GDM1 (cell line): ENCODE measurements around the gene PIK3CG.
"Not testable (repeated sequence)": the region's sequence is repeated elsewhere in the genome, so short reads cannot be mapped to it uniquely, and the experiment has no call there.

Experiments
- DNase-seq: peaks from one replicate; lab custom pipeline; 2025; lab: John Stamatoyannopoulos, UW

PIK3CG gene

DNA sequence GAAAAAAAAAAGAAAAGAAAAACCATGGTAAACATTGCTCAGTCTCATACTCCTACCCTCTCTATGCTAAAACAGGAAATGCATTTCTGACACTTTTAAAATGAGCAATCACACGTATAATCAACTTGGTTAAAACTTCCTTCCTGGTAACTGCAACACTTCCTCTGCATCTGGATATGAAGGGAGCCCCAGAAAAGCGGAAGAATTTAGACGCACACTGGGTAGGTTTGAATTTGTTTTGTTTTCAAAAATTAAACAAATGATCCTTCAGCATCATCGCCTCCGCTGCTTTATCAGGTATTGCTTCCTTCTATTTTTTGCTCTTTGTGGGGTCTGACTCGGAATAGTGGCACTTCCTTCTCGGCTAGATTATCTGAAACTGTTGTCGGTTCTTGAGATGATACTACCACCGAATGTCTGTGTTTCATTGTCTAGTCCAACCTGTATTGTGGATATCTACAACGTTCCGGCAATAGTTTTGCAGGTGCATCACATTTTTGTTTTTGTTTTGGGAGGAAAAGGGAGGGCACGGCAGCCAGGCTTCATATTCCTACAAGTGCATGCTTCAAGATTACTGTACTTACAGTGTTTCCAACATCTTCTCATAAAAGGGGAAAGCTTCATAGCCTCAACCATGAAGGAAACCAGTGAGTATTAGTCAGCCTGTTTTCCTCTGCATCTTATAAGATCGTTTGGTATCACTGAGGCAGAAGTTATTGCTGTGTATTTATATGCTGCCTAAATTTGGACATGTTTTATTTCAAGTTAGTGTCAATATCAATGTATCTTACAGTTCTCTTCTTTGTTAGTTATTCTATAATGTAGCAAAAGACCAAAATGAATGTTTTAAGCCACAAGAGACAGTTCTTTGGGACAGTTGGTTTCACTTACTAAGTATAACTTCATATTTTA lies at the start of gene PIK3CG:
Gene PIK3CG (plus strand): TSS at position 153 of the 912 bp plus-strand sequence. CDS start 2,280 bp downstream, outside the sequence.
- DNase-seq = peak; percentile 73

DNA sequence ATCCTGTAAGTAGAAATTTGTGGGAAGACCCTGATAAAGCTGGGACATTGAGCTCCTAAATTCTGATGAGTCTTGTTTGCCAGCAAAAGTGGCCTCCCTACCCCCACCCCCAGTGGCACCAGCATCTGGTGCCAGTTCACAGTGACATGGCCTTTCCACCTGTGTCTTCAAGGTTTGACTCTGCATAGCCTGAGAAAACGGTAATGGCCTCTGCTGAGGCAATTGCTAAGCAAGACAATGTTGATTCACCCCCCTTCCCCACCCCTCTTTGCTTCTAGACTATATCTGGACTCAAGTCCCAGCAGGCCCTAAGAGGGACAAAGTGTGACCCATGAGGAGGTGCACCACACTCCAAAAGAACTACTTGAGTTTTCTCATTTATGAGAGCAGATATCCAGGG lies 48.0 kb upstream of the PIK3CG start:
- DNase-seq = no peak

- DNase-seq = no peak
Measured at GRCh38 chr7:106818736-106819135, 46.3 kb upstream of the PIK3CG start.

GRCh38 chr7:106819546-106819945 lies 45.5 kb upstream of the PIK3CG start:
- DNase-seq = no peak

GRCh38 chr7:106820321-106821217 lies 44.5 kb upstream of the PIK3CG start:
- no peak for DNase-seq

- no peak for DNase-seq
Measured at GRCh38 chr7:106823631-106824030, 41.5 kb upstream of the PIK3CG start.

DNA sequence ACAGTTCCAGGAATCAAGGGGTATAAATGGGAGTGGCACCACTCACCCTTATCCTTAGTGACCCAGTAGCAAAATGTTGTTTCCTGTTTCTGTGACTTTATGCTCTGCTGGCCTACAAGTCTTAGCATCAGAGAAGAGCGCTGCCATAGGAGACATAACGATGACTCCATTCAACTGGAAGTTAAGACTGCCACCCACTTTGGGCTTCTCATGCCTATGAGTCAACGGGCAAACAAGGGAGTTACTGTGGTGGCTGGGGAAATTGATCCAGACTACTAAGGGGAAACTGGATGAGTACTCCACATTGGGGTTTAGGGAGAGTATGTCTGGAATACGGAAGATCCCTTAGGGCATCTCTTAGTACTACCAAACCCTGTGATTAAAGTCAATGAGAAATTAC lies 40.6 kb upstream of the PIK3CG start:
- no peak for DNase-seq

DNA sequence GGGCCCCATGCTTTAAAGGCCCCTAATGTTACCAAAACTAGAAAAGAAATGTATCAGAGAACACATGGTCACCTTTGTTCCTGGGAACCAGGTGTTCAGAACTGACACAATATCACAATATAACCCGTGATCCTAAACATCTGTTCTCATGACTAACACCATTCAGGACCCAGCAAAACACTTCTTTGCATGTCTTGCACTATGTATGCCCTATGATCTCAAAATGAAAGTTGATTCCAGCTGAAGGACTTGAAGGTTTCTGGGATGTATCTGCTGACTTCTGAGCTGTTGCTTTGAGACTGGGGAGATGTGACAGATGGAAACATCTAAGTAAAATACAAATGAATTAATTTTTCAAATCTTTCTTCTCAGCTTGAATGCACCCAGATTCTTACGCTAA lies 37.5 kb upstream of the PIK3CG start:
- DNase-seq = no peak

- no peak for DNase-seq
Measured at GRCh38 chr7:106829496-106829895, 35.6 kb upstream of the PIK3CG start.

DNA sequence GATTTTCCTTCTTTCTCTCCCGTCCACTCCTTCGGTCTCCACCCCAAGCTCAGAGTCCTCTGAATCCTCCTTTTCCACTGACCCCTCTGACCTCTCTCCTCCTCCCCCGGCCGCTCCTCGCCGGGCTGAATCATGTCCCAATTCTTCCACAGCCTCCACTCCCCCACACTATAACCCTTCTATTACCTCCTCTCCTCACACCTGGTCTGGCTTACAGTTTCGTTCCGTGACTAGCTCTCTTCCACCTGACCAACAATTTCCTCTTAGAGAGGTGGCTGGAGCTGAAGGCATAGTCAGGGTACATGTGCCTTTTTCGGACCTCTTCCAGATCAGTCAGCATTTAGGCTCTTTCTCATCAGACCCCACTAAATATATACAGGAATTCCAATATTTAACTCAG lies 34.2 kb upstream of the PIK3CG start:
- not testable (repeated sequence) for DNase-seq

GRCh38 chr7:106836816-106837215 lies 28.3 kb upstream of the PIK3CG start:
- DNase-seq = no peak

- DNase-seq = no peak
Measured at GRCh38 chr7:106839511-106839910, 25.6 kb upstream of the PIK3CG start.

- DNase-seq = no peak
Measured at GRCh38 chr7:106840342-106840741, 24.7 kb upstream of the PIK3CG start.

- DNase-seq = no peak
Measured at GRCh38 chr7:106841896-106842390, 23.1 kb upstream of the PIK3CG start.

DNA sequence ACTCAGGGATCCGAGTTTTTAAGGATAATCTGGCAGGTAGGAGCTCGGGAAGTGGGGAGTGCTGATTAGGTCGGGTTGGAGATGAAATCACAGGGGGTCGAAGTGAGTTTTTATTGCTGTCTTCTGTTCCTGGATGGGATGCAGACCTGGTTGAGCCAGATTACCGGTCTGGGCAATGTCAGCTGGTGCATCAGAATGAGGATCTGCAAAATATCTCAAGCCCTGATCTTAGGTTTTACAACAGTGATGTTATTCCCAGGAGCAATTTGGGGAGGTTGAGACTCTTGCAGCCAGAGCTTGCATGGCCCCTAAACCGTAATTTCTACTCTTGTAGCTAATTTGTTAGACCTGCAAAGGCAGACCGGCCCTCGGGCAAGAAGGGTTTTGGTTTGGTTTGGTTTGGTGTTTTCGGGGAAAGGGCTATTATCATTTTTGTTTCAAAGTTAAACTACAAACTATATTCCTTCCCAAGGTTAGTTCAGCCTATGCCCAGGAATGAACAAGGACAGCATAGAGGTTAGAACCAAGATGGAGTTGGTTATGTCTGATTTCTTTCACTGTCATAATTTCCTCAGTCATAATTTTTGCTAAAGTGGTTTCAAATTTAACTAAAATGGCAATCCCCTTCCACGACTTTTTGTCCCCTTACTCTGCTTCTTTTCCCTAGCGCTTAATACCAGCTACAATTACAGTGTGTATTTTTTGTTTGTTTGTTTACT lies 20.6 kb upstream of the PIK3CG start:
- no peak for DNase-seq

- DNase-seq = no peak
Measured at GRCh38 chr7:106848049-106848448, 17.0 kb upstream of the PIK3CG start.

DNA sequence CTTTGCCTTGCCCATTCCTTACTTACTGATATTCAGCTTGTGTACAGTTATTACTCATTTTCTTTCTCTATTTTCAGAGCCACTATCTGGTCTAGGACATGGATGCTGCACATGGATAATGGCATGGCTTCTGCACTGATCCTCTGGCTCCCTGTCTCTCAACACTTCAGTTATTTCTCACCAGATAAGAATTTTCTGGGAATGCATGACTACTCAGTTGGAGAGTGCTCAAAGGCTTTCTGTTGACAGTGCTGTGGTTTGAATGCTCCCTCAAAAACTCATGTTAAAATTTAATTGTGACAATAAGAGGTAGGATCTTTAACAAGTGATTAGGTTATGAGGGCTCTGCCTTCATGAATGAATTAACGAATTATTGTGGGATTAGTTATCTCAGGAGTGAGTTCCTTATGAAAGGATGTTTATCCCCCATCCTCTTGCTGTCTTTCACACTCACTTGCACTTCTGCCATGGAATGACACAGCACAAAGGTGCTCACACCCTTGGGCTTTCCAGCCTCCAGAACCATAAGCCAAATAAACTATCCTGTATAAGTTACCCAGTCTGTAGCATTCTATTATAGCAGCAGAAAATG lies 16.1 kb upstream of the PIK3CG start:
- no peak for DNase-seq

GRCh38 chr7:106851632-106852031 lies 13.4 kb upstream of the PIK3CG start:
- DNase-seq = not testable (repeated sequence)

GRCh38 chr7:106853250-106853908 lies 11.7 kb upstream of the PIK3CG start:
- DNase-seq = no peak

- no peak for DNase-seq
Measured at GRCh38 chr7:106855540-106856132, 9.4 kb upstream of the PIK3CG start.
